WTC11 (cell line): ENCODE results near the gene RASGEF1C.

ENCODE experiments used
- ATF1 ChIP-seq: sonication (generic); formaldehyde crosslinking; IDR thresholded peaks from 2 replicates; pipeline ENCODE4 v1.8.1; 2023; ENCODE audit warnings: mild to moderate bottlenecking, moderate library complexity, missing genetic modification reagents
- NR1H2 ChIP-seq: sonication (generic); formaldehyde crosslinking; IDR thresholded peaks from 2 replicates; pipeline ENCODE4 v1.9.0; 2021; ENCODE audit warnings: mild to moderate bottlenecking, moderate library complexity, missing genetic modification reagents
- NR2C2 ChIP-seq: sonication (generic); formaldehyde crosslinking; IDR thresholded peaks from 2 replicates; pipeline ENCODE4 v1.8.0; 2022; ENCODE audit warnings: mild to moderate bottlenecking, missing genetic modification reagents
- RELA ChIP-seq: sonication (generic); formaldehyde crosslinking; IDR thresholded peaks from 2 replicates; pipeline ENCODE4 v1.8.1; 2022; ENCODE audit warnings: missing genetic modification reagents, mild to moderate bottlenecking, borderline replicate concordance
- TEAD1 ChIP-seq: sonication (generic); formaldehyde crosslinking; IDR thresholded peaks from 2 replicates; pipeline ENCODE4 v1.8.0; 2022; ENCODE audit warnings: mild to moderate bottlenecking, missing genetic modification reagents
- TEAD4 ChIP-seq: sonication (generic); formaldehyde crosslinking; IDR thresholded peaks from 2 replicates; pipeline ENCODE4 v1.8.0; 2022; ENCODE audit warnings: mild to moderate bottlenecking, missing genetic modification reagents
- ZNF121 ChIP-seq: sonication (generic); formaldehyde crosslinking; IDR thresholded peaks from 2 replicates; pipeline ENCODE4 v1.8.0; 2023; ENCODE audit warnings: missing genetic modification reagents
- ZNF396 ChIP-seq: fragments of 250-450 bp; sonication (Bioruptor Pico); IDR thresholded peaks from 2 replicates; pipeline ENCODE4 v1.8.0; 2021; ENCODE audit warnings: mild to moderate bottlenecking, moderate library complexity, borderline replicate concordance
- TF ChIP-seq, protein P1 (sequence below): fragments of 200-600 bp; IDR thresholded peaks from 2 replicates; pipeline ENCODE4 v1.8.0; 2022; ENCODE audit warnings: antibody characterized with exemption
- TF ChIP-seq, protein P2 (sequence below): sonication (generic); formaldehyde crosslinking; IDR thresholded peaks from 2 replicates; pipeline ENCODE4 v1.8.0; 2022; ENCODE audit warnings: mild to moderate bottlenecking, missing genetic modification reagents
- TF ChIP-seq, protein P3 (sequence below): sonication (generic); formaldehyde crosslinking; IDR thresholded peaks from 2 replicates; pipeline ENCODE4 v1.8.1; 2022; ENCODE audit warnings: missing genetic modification reagents, borderline replicate concordance

DNA sequence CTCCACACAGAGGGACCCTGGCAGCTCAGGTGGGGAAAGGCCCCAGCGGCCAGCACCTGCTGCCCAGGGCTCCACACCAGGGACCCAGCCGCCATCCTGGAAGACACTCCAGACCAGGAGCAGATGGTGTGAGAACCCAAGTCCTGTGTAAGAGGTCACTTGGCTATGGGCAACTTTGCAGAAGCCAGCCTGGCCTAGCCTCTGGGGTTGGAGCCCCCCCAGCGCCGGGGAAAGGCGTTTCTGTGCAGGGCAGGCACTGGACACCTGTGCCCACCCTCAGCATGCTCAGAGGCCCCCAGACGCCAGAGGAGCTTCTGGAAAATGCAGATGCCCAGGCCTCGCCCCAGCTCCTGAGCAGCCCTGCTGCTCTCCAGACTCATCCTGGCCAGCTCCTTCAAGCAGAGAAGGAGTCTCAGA lies 34.0 kb downstream of the RASGEF1C start:
- TF ChIP-seq TEAD1 (CRISPR knock-in tag) (no peak), TEAD4 (CRISPR knock-in tag) (no peak), ATF1 (CRISPR knock-in tag) (no peak), RELA (CRISPR knock-in tag) (no peak), ZNF121 (CRISPR knock-in tag) (no peak), NR2C2 (CRISPR knock-in tag) (no peak), ZNF396 (no peak), NR1H2 (CRISPR knock-in tag) (no peak)
- TF ChIP-seq, protein P1, sequence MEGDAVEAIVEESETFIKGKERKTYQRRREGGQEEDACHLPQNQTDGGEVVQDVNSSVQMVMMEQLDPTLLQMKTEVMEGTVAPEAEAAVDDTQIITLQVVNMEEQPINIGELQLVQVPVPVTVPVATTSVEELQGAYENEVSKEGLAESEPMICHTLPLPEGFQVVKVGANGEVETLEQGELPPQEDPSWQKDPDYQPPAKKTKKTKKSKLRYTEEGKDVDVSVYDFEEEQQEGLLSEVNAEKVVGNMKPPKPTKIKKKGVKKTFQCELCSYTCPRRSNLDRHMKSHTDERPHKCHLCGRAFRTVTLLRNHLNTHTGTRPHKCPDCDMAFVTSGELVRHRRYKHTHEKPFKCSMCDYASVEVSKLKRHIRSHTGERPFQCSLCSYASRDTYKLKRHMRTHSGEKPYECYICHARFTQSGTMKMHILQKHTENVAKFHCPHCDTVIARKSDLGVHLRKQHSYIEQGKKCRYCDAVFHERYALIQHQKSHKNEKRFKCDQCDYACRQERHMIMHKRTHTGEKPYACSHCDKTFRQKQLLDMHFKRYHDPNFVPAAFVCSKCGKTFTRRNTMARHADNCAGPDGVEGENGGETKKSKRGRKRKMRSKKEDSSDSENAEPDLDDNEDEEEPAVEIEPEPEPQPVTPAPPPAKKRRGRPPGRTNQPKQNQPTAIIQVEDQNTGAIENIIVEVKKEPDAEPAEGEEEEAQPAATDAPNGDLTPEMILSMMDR: no peak
- TF ChIP-seq, protein P2, sequence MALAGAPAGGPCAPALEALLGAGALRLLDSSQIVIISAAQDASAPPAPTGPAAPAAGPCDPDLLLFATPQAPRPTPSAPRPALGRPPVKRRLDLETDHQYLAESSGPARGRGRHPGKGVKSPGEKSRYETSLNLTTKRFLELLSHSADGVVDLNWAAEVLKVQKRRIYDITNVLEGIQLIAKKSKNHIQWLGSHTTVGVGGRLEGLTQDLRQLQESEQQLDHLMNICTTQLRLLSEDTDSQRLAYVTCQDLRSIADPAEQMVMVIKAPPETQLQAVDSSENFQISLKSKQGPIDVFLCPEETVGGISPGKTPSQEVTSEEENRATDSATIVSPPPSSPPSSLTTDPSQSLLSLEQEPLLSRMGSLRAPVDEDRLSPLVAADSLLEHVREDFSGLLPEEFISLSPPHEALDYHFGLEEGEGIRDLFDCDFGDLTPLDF: no peak
- TF ChIP-seq, protein P3, sequence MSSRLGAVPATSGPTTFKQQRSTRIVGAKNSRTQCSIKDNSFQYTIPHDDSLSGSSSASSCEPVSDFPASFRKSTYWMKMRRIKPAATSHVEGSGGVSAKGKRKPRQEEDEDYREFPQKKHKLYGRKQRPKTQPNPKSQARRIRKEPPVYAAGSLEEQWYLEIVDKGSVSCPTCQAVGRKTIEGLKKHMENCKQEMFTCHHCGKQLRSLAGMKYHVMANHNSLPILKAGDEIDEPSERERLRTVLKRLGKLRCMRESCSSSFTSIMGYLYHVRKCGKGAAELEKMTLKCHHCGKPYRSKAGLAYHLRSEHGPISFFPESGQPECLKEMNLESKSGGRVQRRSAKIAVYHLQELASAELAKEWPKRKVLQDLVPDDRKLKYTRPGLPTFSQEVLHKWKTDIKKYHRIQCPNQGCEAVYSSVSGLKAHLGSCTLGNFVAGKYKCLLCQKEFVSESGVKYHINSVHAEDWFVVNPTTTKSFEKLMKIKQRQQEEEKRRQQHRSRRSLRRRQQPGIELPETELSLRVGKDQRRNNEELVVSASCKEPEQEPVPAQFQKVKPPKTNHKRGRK: no peak
